ENCODE data around the gene HOMEZ. TPM values are rescaled to one million over a fixed set of nuclear protein-coding genes. Genes with fewer than 3 reads are reported as not detected.
"Not testable (repeated sequence)": the region's sequence is repeated elsewhere in the genome, so short reads cannot be mapped to it uniquely, and the experiment has no call there.

The HOMEZ gene
- total RNA-seq, 1 donor from 2014 or later: 10.9 TPM

DNA sequence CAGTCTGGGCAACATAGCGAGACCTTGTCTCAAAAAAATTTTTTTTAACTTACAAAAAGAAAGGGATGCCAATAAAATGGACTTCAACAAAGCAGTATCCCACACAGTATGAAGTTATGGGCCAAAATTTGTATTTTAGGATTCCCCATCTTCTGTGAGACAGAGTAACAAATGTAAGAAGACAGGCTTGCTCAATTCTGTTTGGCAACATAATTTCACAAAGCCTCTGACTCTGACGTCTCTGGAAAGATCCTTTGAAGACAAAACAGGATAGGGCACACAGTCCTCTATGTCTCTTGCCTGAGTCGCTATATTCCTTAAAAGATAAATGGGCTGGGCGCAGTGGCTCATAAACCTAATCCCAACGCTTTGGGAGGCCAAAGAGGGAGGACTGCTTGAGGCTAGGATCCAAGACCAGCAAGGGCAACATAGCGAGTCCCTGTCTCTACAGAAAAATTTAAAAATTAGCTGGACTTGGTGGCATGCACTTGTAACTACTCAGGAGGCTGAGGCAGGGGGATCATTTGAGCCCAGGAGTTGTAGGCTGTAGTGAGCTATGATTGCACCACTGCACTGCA lies 1.1 kb upstream of the HOMEZ start:
- intact Hi-C loops (cut with micrococcal nuclease): loop anchor here (1.0 to 2.0 kb wide), 5 partner anchors 8 to 368 kb away; partner anchors contain the start of genes PABPN1 and RBM23

DNA sequence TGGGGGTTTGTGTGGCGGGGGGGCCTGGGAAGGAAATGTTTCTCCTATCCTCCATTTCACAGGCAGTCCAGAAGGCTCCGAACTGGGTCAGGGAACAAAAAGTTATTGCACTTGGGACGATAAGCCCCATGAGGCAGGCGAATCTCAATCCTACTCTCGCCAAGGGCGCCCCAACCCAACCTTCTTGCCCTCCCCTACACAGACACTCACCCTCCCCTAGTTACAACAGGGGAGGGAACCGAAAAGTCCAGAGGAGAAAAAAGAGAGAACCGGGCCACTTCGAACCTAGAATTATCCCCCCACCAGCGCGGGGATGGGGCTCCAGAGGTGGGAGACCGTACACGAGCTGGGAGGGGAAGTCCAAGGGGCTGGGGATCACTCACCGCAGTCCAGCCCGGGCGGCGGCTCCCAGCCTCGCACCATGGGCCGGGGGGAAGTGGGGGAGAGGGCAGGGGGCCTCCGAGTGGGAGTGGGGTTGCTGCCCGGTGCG lies 357 bp downstream of the HOMEZ start:
- intact Hi-C loops (cut with micrococcal nuclease): loop anchor here (1.0 to 2.0 kb wide), 5 partner anchors 10 to 366 kb away; partner anchors contain the start of genes PABPN1 and RBM23

DNA sequence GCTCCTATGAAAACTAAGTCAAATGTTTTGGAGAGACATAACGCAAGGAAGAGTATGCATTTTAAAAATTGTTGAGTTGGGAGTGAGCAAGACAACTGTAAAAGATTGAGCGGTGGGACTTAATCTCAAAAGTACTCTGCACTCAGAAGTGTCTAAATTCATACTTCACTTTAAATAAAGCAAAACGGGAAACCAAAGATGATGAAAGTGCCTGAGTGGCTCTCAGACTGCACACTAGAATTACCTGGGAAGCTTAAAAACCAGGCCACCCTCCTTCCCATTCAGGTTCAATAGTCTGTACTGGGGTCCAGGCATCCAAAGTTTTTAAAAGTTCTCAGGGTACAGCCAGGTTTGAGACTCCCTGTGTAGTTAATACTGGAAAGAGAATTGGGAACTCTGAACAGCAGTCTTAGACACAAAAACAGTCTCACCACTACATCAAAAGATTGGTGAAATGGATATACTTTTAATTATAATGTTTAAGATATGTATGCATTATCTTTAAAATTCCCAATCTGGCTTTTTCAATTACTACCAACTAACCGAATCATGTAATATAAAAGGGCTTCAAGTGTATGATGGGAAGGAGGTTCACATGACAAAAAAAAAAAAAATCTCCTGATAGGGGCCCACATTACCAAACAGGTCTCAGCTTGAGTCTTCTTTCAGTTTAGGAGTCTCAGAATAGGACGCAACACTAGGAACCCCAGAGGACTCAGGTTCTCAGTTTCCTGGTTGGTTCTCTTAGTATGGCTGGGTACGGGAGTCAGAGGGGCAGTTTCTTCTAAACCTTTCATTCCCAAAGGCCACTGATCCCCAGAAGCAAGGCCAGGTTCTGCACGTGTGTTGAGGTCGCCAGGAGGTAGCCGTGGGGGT lies 1.0 kb downstream of the HOMEZ start:
- intact Hi-C loops (cut with micrococcal nuclease): no loop called here

DNA sequence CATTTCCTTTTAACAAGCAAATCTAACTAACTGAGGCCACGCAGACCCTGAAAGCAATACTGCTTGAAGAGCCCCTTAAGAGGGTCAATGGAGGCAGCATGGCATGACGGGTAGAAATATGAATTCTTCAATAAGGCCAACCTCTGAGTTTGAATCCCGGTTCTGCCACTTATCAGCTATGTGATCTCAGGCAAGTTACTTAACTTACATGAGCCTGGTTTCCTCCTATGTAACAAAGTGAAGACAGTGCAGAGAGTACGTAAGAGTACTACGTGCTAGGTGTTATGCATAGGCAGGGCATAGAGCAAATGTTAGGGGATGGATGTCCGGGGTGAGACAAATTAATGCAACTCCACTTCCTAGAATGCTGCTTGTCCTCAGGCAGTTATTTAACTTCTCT lies 4.7 kb downstream of the HOMEZ start:
- intact Hi-C loops (cut with micrococcal nuclease): no loop called here

DNA sequence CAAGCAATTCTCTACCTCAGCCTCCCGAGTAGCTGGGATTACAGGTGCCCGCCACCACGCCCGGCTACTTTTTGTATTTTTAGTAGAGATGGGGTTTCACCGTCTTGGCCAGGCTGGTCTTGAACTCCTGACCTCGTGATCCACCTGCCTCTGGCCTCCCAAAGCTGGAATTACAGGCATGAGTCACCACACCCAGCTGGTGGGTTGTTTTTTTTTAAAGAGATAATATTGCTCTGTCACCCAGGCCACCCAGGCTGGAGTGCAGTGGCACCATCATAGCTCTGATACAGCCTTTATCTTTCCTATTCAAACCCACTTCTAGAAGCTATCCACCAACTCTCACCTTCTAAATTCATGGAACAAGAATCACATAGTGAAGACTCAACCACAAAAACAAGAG lies 8.0 kb downstream of the HOMEZ start:
- intact Hi-C loops (cut with micrococcal nuclease): not testable (repeated sequence)

DNA sequence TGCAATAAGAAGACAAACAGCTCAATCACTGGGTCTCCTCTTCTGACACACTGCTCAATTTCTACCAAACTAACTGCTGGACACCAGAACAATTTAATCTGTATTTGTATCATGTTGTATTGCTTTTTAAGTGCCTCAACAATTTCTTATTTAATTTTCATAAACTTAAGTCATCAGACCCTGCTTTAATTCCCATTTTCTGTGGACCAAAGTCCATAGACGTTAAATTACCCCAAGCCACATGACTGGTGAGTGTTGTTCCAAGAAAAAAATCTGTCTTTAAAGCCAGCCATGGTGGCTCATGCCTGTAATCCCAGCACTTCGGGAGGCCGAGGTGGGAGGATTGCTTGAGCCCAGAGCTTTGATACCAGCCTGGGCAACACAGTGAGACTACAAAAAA lies 8.7 kb downstream of the HOMEZ start:
- intact Hi-C loops (cut with micrococcal nuclease): no loop called here

DNA sequence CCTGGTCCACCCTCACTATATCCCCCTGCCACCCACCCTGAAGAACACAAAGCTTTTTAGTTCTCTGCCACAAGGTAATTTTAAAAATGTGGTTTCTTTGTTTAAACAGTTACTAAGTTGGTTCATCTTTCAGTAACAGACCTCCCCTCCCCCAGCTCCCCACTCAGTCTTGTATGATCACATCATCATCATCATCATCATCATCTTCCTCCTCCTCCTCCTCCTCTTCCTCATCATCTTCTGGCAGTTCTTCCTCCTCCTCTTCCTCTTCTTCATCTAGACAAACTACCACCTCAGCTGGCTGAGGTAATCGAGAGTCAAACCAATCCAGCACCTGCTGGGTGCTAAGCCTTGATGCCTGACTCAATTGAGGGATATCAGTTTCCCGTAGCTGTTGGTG lies 10.5 kb downstream of the HOMEZ start:
- intact Hi-C loops (cut with micrococcal nuclease): no loop called here

DNA sequence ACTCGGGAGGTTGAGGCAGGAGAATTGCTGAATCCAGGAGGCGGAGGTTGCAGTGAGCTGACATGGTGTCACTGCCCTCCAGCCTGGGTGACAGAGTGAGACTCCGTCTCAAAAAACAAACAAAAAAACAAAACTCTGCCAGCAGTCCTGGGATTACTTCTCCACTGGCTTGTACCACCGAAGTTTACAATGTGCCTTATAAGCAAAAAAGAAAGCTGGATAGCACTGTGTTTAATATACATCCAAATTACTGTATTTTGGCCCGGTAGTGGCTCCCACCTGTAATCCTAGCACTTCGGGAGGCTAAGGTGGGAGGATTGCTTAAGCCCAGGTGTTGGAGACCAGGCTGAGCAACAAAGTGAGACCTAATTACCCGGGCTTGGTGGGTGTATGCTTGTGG lies 16.7 kb downstream of the HOMEZ start:
- intact Hi-C loops (cut with micrococcal nuclease): no loop called here

DNA sequence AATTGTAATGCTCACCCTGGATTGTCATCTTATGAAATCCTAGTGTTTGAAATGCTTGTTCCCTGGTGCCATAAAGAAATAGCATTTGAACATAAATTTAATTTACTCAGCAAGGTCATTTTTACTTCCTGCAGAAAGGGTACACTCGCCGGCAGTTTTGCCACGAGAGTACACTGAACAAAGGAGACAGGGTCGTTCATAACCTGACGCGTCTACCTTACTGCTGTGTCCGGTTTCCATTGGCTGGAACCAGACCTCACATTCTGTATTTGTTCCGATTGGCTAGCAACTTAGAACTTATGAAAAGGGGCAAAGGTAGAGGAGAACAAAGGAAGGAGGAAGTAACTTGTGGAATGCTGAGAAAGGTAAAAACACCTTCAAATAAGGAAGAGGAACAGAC lies 25.1 kb downstream of the HOMEZ start:
- intact Hi-C loops (cut with micrococcal nuclease): not testable (repeated sequence)

DNA sequence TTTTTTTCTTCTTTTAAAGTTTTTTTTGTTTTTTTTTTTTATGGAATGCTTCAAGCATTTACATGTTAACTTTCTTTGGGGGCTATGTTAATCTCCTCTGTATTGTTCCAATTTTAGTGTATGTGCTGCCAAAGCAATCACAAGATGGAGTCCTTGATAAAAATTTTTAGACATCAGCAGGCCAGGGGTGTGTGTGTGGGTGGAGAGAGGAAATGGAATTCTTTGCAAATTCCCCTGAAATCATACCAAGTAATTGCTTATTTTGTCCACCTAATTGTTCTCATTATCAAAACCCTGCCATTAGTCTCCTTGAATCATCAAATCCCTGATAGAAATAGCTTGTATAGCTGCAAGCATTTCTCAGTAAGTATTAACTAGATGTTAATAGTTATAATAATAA lies 26.5 kb downstream of the HOMEZ start:
- intact Hi-C loops (cut with micrococcal nuclease): no loop called here

DNA sequence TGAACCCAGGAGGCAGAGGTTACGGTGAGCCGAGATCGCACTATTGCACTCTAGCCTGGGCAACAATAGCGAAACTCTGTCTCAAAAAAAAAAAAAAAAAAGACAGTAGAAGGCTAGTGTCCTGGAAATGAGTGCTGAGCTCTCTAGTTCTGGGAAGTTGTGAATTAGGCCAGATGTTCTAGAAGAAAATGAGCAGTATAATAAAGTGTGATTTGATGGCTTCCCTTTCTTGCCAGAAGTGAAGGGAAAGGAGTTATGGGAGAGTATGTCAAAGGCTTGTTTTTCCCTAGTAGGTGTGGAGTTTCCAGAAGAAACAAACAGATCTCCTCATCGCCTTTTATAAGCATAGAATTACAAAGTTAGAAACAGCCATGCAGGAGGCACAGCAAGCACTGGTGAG lies 27.7 kb downstream of the HOMEZ start:
- intact Hi-C loops (cut with micrococcal nuclease): no loop called here

DNA sequence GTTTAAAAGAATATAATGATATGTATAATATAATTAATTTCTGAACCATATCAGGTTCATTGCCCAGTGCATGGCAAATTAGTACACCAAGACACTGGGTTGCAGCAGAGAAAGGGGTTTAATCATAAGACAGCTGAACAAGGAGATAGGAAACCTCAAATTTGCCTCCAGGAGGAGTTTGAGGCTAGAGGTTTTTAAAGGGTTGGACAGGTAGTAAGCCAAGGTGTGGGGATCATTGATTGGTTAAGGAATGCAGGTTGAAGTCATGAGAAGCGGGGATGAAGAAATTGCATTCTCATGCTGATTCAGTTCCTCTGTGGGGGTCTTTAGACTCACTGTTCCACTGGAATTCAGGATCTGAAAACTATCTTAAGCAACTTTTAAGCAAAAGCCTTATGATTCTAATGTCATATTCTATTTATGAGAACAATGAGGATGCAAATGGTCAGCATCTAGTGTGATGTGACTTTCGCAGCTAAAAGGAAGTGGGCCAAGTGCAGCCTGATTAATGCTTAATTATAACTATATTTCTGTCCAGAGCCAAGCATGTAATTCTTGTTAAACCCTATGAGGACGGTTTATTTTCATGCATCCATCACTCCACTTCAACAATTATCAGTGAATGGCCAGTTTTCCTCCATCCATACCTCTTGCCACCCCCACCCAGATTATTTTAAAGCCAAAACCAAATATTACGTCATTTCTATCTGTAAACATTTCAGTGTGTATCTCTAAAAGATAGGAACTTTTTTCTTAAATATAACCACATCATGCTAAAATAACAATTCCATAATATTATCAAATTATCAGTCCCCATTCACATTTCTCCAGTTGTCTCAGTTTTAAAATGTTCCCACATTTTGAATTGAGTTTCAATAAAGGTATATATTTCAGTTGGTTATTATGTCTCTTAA lies 33.3 kb downstream of the HOMEZ start:
- intact Hi-C loops (cut with micrococcal nuclease): no loop called here

DNA sequence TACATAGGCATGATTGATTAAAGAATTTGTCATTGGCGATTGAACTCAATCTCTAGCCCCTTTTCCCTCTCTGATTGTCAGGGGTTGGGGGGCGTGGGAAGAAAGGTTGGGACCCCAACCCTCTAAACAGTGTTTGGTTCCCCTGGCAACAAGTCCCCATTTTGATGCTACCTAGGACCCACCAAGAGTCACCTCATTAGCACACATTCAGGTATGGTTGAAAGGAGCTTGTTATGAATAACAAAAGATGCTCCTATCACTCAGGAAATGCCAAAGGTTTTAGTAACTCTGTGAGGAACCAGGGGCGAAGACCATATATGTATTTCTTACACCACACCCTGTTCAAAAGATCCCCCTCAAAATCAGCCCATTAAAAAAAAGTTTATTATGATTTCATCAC lies 33.9 kb downstream of the HOMEZ start:
- intact Hi-C loops (cut with micrococcal nuclease): no loop called here

DNA sequence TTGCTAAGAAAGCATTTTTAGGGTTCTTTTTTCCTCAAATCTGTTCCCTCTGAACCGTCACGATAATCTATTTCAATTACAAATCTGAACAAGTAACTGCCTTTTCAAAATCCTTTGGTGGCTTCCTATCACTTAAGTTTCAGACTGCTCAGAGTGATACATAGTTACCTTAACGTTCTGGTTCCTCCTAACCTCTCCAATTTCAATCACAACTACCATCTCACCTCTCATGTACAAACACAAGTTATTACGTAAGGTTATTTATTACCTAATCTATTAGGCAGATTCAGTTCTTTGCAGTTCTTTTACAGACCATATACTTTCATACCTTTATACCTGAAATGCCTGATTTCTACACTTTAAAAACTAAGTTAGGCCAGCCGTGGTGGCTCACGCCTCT lies 36.1 kb downstream of the HOMEZ start:
- intact Hi-C loops (cut with micrococcal nuclease): no loop called here

DNA sequence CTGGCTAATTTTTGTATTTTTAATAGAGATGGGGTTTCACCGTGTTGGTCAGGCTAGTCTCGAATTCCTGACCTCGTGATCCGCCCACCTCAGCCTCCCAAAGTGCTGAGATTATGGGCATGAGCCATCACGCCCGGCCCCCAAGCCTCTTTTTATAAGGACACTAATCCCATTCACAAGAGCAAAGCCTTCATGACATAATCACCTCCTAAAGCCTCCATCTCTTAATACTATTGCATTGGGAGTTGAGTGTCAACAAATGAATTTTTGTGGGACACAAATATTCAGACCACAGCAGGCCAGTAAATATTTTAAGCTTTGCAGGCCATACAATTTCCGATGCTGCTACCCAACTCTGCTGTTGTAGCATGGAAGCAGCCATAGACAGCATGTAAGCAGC lies 37.3 kb downstream of the HOMEZ start:
- intact Hi-C loops (cut with micrococcal nuclease): no loop called here

DNA sequence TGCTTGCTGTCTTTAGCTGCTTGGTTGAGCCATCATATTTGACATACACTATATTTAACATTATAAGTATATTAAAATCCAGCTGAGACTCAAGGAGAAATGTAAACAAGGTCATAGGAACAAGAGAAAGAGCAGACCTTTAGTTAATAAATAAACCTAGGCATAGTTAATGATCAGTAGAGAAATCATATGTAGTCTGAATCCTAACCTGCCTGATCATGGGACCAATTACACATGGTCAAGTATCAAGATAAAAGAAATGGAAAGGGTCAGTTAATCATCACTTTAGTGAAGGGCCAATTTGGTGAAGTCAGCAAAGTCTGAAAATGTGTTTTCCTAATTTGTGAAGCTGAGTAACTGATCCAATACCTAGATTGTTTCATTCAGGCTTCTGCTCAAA lies 40.6 kb downstream of the HOMEZ start:
- intact Hi-C loops (cut with micrococcal nuclease): no loop called here

DNA sequence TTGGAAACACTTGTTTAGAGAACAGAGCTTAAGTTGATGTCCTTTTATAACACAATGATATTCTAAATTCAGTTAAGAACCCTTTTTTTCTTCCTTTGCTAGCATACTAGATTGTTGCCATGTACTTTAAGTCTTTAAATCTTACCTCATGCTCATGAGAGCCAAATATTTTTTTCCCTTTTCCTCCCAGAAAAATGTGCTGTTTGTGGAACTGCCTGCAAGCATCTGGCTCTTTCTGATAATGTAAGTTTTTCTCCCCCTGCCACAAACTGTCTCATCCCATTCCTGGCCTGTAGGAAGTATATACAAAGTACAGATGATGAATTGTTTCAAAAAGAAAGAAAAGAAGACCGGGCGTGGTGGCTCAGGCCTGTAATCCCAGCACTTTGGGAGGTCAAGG lies 42.9 kb downstream of the HOMEZ start:
- intact Hi-C loops (cut with micrococcal nuclease): no loop called here

DNA sequence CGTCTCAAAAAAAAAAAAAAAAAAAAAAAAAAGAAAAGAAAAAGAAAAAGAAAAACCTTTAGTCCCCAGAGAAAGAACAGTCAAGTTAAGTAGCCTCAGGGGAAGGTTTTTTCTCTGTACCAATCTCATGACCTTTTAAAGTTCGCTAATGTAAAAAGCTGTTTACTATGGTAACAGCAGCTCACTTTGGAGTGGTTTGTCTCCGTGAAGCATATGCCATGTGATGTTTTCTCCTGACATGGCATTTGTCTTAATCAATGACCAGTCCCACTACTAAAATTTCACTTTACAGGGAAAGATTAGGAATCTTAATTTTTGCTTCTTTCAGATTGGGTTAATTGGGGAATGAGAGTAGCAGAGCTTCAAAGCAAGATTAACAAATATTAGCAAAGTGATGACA lies 43.9 kb downstream of the HOMEZ start:
- intact Hi-C loops (cut with micrococcal nuclease): no loop called here

DNA sequence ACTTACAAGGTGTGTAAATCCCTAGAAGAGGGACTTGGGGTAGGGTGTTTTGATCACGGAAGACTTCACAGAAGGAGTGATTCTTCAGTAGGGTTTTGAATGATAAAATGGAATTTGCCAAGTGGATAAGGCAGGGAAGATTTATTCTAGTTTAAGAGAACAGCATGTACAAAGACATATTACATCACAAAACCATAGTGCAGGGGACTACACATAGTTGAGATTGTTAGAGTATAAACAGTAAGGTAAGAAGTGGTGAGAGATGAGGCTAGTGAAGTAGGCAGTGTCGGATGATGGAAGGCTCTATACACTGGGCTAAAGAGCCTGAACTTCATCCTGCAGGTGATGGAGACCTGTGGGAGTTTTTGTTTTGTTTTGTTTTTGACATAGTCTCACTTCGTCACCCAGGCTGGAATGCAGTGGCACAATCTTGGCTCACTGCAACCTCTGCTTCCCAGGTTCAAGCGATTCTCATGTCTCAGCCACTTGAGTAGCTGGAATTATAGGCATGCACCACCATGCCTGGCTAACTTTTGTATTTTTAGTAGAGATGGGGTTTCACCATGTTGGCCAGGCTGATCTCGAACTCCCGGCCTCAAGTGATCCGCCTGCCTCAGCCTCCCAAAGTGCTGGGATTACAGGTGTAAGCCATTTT lies 44.7 kb downstream of the HOMEZ start:
- intact Hi-C loops (cut with micrococcal nuclease): not testable (repeated sequence)

DNA sequence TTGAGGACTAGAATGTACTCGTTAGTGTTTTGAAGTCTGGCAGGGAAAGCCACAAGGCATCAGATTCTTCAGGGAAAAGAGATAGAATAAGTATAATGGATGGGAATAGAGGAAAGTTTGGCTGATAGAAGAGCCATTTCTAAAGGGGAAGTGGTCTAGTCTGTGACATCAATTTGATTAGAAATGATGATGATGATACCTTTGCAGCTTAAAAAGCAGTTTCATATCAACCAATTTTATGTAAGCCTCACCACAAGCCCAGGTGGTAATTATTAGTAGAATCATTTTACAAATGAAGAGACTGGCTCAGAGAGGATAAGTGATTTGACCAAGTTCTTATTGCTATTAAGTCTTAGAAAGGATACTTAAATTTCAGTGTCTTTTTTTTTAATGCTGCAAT lies 45.3 kb downstream of the HOMEZ start:
- intact Hi-C loops (cut with micrococcal nuclease): no loop called here

Data from T-helper 2 cell treated with Interferon-gamma antibody and Interleukin-4, amounts not matched to agents 100 ng/mL and 5 ng/mL, for 36 hours (primary cell).